DOHH2 (cell line): Measurements from ENCODE around the gene ZNF385B.

ENCODE experiments used
- EZH2phosphoT487 ChIP-seq: fragments of 200-600 bp; sonication (generic); IDR thresholded peaks from 2 replicates; pipeline ENCODE4 v1.6.1; 2017; ENCODE audit warnings: borderline replicate concordance, mild to moderate bottlenecking, antibody characterized with exemption, low read length, moderate library complexity, mixed read lengths
- TF ChIP-seq, protein P1 (sequence below): fragments of 200-600 bp; sonication (generic); IDR thresholded peaks from one replicate; pipeline ENCODE4 v1.5.1; 2014; ENCODE audit warnings: antibody characterized with exemption, mild to moderate bottlenecking, low read depth, low read length; ENCODE audit not compliant: poor library complexity, severe bottlenecking

DNA sequence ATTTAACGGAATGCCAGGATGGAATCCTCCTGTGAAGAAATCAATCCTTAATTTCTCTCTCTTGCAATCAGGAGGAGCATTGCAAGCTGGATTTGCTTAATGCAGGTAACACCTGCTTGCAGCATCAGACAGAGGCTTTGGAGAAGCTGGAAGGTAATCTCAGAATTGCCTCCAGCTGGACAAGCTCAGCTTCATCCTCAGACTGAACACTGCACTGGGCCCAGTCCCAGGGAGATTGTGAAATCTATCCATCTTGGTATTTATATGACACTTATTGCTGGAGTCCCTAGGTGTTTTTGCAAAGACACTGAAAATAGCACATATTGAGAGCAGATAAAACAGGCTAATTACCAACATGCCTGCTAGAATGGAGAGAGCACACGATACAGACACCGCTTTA lies 417.4 kb downstream of the ZNF385B start:
- TF ChIP-seq, protein P1, sequence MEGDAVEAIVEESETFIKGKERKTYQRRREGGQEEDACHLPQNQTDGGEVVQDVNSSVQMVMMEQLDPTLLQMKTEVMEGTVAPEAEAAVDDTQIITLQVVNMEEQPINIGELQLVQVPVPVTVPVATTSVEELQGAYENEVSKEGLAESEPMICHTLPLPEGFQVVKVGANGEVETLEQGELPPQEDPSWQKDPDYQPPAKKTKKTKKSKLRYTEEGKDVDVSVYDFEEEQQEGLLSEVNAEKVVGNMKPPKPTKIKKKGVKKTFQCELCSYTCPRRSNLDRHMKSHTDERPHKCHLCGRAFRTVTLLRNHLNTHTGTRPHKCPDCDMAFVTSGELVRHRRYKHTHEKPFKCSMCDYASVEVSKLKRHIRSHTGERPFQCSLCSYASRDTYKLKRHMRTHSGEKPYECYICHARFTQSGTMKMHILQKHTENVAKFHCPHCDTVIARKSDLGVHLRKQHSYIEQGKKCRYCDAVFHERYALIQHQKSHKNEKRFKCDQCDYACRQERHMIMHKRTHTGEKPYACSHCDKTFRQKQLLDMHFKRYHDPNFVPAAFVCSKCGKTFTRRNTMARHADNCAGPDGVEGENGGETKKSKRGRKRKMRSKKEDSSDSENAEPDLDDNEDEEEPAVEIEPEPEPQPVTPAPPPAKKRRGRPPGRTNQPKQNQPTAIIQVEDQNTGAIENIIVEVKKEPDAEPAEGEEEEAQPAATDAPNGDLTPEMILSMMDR: no peak
- no peak for TF ChIP-seq EZH2phosphoT487
